H1 (cell line): Measurements from ENCODE around the gene TSPAN9. TPM values are rescaled to one million over a fixed set of nuclear protein-coding genes. Genes with fewer than 3 reads are reported as not detected.

ENCODE experiments used
- CTCF ChIA-PET: fragments of 300-600 bp; sonication (Branson Sonifier 250); formaldehyde crosslinking; loops from one replicate; lab custom pipeline; 2021; ENCODE audit not compliant: partially characterized antibody; lab: Charles Lee
- POLR2A ChIA-PET: fragments of 300-600 bp; sonication (Branson Sonifier 250); formaldehyde crosslinking; loops from one replicate; lab custom pipeline; 2021; ENCODE audit warnings: inconsistent platforms; ENCODE audit not compliant: partially characterized antibody; lab: Charles Lee
- DNase-seq, 2 experiments: peaks; one replicate each; pipeline versions ENCODE4 v3.0.0 to v3.0.0-alpha.2; 2010 to 2022; ENCODE audit warnings: low spot score in 2 of 2, low read depth in 1 of 2, mixed read lengths in 1 of 2
- FAIRE-seq: peaks from 2 replicates; lab custom pipeline; 2011; peaks lifted over from hg19 to GRCh38; lab: Jason Lieb, UNC
- H2AFZ ChIP-seq: 2 replicates; pipeline ENCODE4 v1.8.1; 2012; ENCODE audit warnings: low read length, inconsistent platforms
- H2AK5ac ChIP-seq: 2 replicates; pipeline ENCODE4 v1.6.1; 2013; ENCODE audit warnings: low read depth, low read length
- H2BK120ac ChIP-seq: replicated peaks from 2 replicates; pipeline ENCODE3; 2013; ENCODE audit warnings: low read depth, low read length, inconsistent platforms
- H2BK12ac ChIP-seq: 2 replicates; pipeline ENCODE4 v1.6.1; 2013; ENCODE audit warnings: low read depth, low read length
- H2BK15ac ChIP-seq: 2 replicates; pipeline ENCODE4 v1.6.1; 2013; ENCODE audit warnings: low read length
- H2BK20ac ChIP-seq: 2 replicates; pipeline ENCODE4 v1.6.1; 2013; ENCODE audit warnings: low read length
- H2BK5ac ChIP-seq: 2 replicates; pipeline ENCODE4 v1.6.1; 2013; ENCODE audit warnings: low read depth, low read length
- H3K14ac ChIP-seq: 2 replicates; pipeline ENCODE4 v1.6.1; 2013; ENCODE audit warnings: inconsistent platforms; ENCODE audit not compliant: insufficient read length
- H3K18ac ChIP-seq: 2 replicates; pipeline ENCODE4 v1.6.1; 2013; ENCODE audit warnings: low read length; ENCODE audit errors: extremely low read depth
- H3K23ac ChIP-seq: 2 replicates; pipeline ENCODE4 v1.6.1; 2013; ENCODE audit warnings: inconsistent platforms; ENCODE audit not compliant: insufficient read length
- H3K23me2 ChIP-seq: 2 replicates; pipeline ENCODE4 v1.6.1; 2013; ENCODE audit warnings: low read depth, low read length
- H3K27ac ChIP-seq: 2 replicates; pipeline ENCODE4 v1.6.1; 2011; ENCODE audit warnings: low read depth, low read length, inconsistent platforms
- H3K27me3 ChIP-seq, 4 experiments: replicated peaks in 1 of 4; 1 replicate in 1 of 4; 2 replicates in 3 of 4; pipeline versions ENCODE4 v1.6.1 to v1.8.1; 2011 to 2013; ENCODE audit warnings: low read length in 3 of 4, mild to moderate bottlenecking in 3 of 4, inconsistent platforms in 2 of 4, mixed read lengths in 2 of 4, moderate library complexity in 1 of 4; ENCODE audit not compliant: control insufficient read depth in 3 of 4, insufficient read depth in 3 of 4; ENCODE audit errors: extremely low read depth in 1 of 4
- H3K36me3 ChIP-seq, 4 experiments: 2 replicates each; pipeline versions ENCODE4 v1.6.1 to v1.8.1; 2011 to 2013; ENCODE audit warnings: mild to moderate bottlenecking in 4 of 4, low read length in 3 of 4, moderate library complexity in 2 of 4, control low read depth in 1 of 4, inconsistent platforms in 1 of 4; ENCODE audit not compliant: insufficient read depth in 4 of 4, control insufficient read depth in 2 of 4
- H3K4ac ChIP-seq: replicated peaks from 2 replicates; pipeline ENCODE3; 2013; ENCODE audit warnings: low read length, low read depth, mixed read lengths, inconsistent platforms; ENCODE audit not compliant: insufficient read length
- H3K4me1 ChIP-seq, 4 experiments: replicated peaks in 1 of 4; 1 replicate in 1 of 4; 2 replicates in 3 of 4; pipeline versions ENCODE4 v1.6.1 to v1.8.1; 2011 to 2013; ENCODE audit warnings: low read length in 3 of 4, inconsistent platforms in 2 of 4, mixed read lengths in 1 of 4; ENCODE audit not compliant: insufficient read depth in 4 of 4, control insufficient read depth in 3 of 4
- H3K4me2 ChIP-seq, 2 experiments: 2 replicates each; pipeline versions ENCODE4 v1.6.1 to v1.8.1; 2011 to 2013; ENCODE audit warnings: low read depth in 2 of 2, low read length in 2 of 2, control low read depth in 1 of 2, inconsistent platforms in 1 of 2, mild to moderate bottlenecking in 1 of 2; ENCODE audit not compliant: insufficient read depth in 1 of 2
- H3K4me3 ChIP-seq, 4 experiments: fragments of 200-600, 300-600 bp in 1 of 4; sonication (generic), shearing (Covaris generic), sonication (Bioruptor Twin) in 1 of 4; 2 replicates each; pipeline versions ENCODE4 v1.5.1 to v1.8.1; 2011 to 2016; ENCODE audit warnings: low read length in 4 of 4, low read depth in 3 of 4, control low read depth in 2 of 4, inconsistent platforms in 2 of 4, mild to moderate bottlenecking in 2 of 4, mixed read lengths in 1 of 4, moderate library complexity in 1 of 4; ENCODE audit not compliant: insufficient read depth in 2 of 4; ENCODE audit errors: extremely low read depth in 1 of 4
- H3K56ac ChIP-seq: replicated peaks from 2 replicates; pipeline ENCODE3; 2013; ENCODE audit warnings: low read depth, mild to moderate bottlenecking, mixed read lengths, low read length, inconsistent platforms; ENCODE audit not compliant: insufficient read length
- H3K79me1 ChIP-seq: 2 replicates; pipeline ENCODE4 v1.6.1; 2013; ENCODE audit warnings: low read depth, low read length, control low read depth
- H3K79me2 ChIP-seq, 2 experiments: 2 replicates each; pipeline versions ENCODE4 v1.6.1 to v1.8.1; 2012 to 2013; ENCODE audit warnings: low read length in 2 of 2, mild to moderate bottlenecking in 2 of 2, inconsistent platforms in 1 of 2; ENCODE audit not compliant: insufficient read depth in 2 of 2, control insufficient read depth in 1 of 2
- H3K9ac ChIP-seq, 4 experiments: replicated peaks in 1 of 4; 1 replicate in 1 of 4; 2 replicates in 3 of 4; pipeline versions ENCODE4 v1.6.1 to v1.8.1; 2011 to 2013; ENCODE audit warnings: low read depth in 3 of 4, low read length in 3 of 4, control low read depth in 2 of 4, mild to moderate bottlenecking in 2 of 4, moderate library complexity in 2 of 4, inconsistent platforms in 1 of 4; ENCODE audit errors: extremely low read depth in 1 of 4
- H3K9me3 ChIP-seq, 2 experiments: 2 replicates each; pipeline versions ENCODE4 v1.6.1 to v1.8.1; 2012 to 2013; ENCODE audit warnings: mild to moderate bottlenecking in 2 of 2, moderate library complexity in 2 of 2, control low read depth in 1 of 2, inconsistent platforms in 1 of 2, low read depth in 1 of 2, low read length in 1 of 2, mixed read lengths in 1 of 2; ENCODE audit not compliant: insufficient read depth in 2 of 2
- H4K20me1 ChIP-seq, 2 experiments: replicated peaks in 1 of 2; 2 replicates each; pipeline versions ENCODE3 to v1.8.1; 2011 to 2013; ENCODE audit warnings: inconsistent platforms in 2 of 2, low read length in 2 of 2, mild to moderate bottlenecking in 1 of 2; ENCODE audit not compliant: insufficient read depth in 2 of 2, control insufficient read depth in 1 of 2
- H4K5ac ChIP-seq: 2 replicates; pipeline ENCODE4 v1.6.1; 2013; ENCODE audit warnings: low read length, low read depth, mixed read lengths, inconsistent platforms; ENCODE audit not compliant: insufficient read length
- H4K8ac ChIP-seq: 2 replicates; pipeline ENCODE4 v1.8.0; 2013; ENCODE audit warnings: mild to moderate bottlenecking, moderate library complexity, low read length, inconsistent platforms; ENCODE audit not compliant: insufficient read depth; ENCODE audit errors: extremely low read depth
- H4K91ac ChIP-seq: replicated peaks from 2 replicates; pipeline ENCODE3; 2013; ENCODE audit warnings: low read length, mixed read lengths, inconsistent platforms; ENCODE audit not compliant: insufficient read length
- CBX5 ChIP-seq: fragments of 300-800, 300-1000 bp; sonication (generic); IDR thresholded peaks from 2 replicates; pipeline ENCODE4 v1.7.1; 2016; ENCODE audit warnings: antibody characterized with exemption, low read length, low read depth
- CBX8 ChIP-seq: fragments of 300-800, 300-1000 bp; sonication (generic); IDR thresholded peaks from 2 replicates; pipeline ENCODE4 v1.7.1; 2016; ENCODE audit warnings: low read depth, low read length, borderline replicate concordance
- CHD1 ChIP-seq: IDR thresholded peaks from 2 replicates; pipeline ENCODE4 v1.6.1; 2012; ENCODE audit warnings: low read depth, low read length, improper control_type of control experiment
- CREB1 ChIP-seq: IDR thresholded peaks from 2 replicates; pipeline ENCODE4 v1.6.1; 2012; ENCODE audit warnings: inconsistent platforms
- EZH2 ChIP-seq: fragments of 200-600 bp; sonication (generic); IDR thresholded peaks from 2 replicates; pipeline ENCODE4 v1.7.1; 2012; ENCODE audit warnings: low read depth, mild to moderate bottlenecking, moderate library complexity, low read length, inconsistent platforms; ENCODE audit not compliant: severe bottlenecking
- JUN ChIP-seq: IDR thresholded peaks from 2 replicates; pipeline ENCODE4 v1.6.1; 2011; ENCODE audit warnings: low read depth, mild to moderate bottlenecking, improper control_type of control experiment, low read length
- KDM4A ChIP-seq: IDR thresholded peaks from one replicate; pipeline ENCODE4 v1.7.1; 2012; ENCODE audit warnings: low read depth, mild to moderate bottlenecking, moderate library complexity, low read length, inconsistent platforms; ENCODE audit not compliant: severe bottlenecking
- POU5F1 ChIP-seq: IDR thresholded peaks from 2 replicates; pipeline ENCODE4 v1.6.1; 2011; ENCODE audit warnings: low read depth, mild to moderate bottlenecking, low read length, moderate library complexity
- RNF2 ChIP-seq: fragments of 200-900, 300-1000 bp; sonication (generic); IDR thresholded peaks from 2 replicates; pipeline ENCODE4 v1.7.1; 2016; ENCODE audit warnings: borderline replicate concordance, low read depth, mild to moderate bottlenecking, antibody characterized with exemption, low read length; ENCODE audit not compliant: poor library complexity, severe bottlenecking; ENCODE audit errors: missing control alignments
- SP1 ChIP-seq: IDR thresholded peaks from 2 replicates; pipeline ENCODE4 v1.6.1; 2011; ENCODE audit warnings: low read depth, low read length
- SRF ChIP-seq: IDR thresholded peaks from 2 replicates; pipeline ENCODE4 v1.6.1; 2011; ENCODE audit warnings: mild to moderate bottlenecking, low read depth, low read length, moderate library complexity
- TCF12 ChIP-seq: IDR thresholded peaks from 2 replicates; pipeline ENCODE4 v1.6.1; 2011; ENCODE audit warnings: low read depth, mild to moderate bottlenecking, low read length
- USF2 ChIP-seq: IDR thresholded peaks from 2 replicates; pipeline ENCODE4 v1.6.1; 2011; ENCODE audit warnings: low read length, improper control_type of control experiment
- YY1 ChIP-seq: IDR thresholded peaks from 2 replicates; pipeline ENCODE4 v1.6.1; 2011; ENCODE audit warnings: low read depth, mild to moderate bottlenecking, low read length
- WGBS, 2 experiments: shearing (Covaris generic) in 1 of 2; methylation state at CpG; one replicate each; pipeline versions ENCODE4 v1.1.6 to v1.1.7; 2013 to 2015; ENCODE audit warnings: low lambda C conversion rate in 2 of 2, mixed read lengths in 2 of 2, inconsistent platforms in 1 of 2, low coverage in 1 of 2, missing lambda C conversion rate in 1 of 2; ENCODE audit not compliant: insufficient replicate concordance in 2 of 2, insufficient coverage in 1 of 2, insufficient read length in 1 of 2; ENCODE audit errors: extremely low coverage in 1 of 2, missing lambda C conversion rate in 1 of 2; 5-methylcytosine and 5-hydroxymethylcytosine counted together
- polyA plus RNA-seq, 7 experiments: library from polyadenylated mRNA; depleted of rRNA in 3 of 7; stranded (reverse) in 5 of 7; unstranded in 2 of 7; fragments of >200 nt in 5 of 7; fragments of 200-250 nt in 2 of 7; gene quantifications; 1 replicate in 5 of 7; 2 replicates in 1 of 7; 4 replicates in 1 of 7; pipeline versions ENCODE4 v1.2.1 to v1.2.3, GENCODE V29; 2011 to 2013; ENCODE audit warnings: missing spikeins in 2 of 7, mixed read lengths in 2 of 7
- total RNA-seq: library from RNA; stranded (reverse); fragmentation: NEBNext Ultra II Directional; extraction: Animal tissue kit (Norgen Biotek cat#: 25700); gene quantifications from 2 replicates; pipeline ENCODE4 v1.2.1, GENCODE V29; 2021

TSPAN9 gene
- total and polyA plus RNA-seq, 2 of the 8 experiments (the other 6 are each of a cell fraction or from before 2014, with no cell fraction given), result 11.5 to 29.1 TPM

GRCh38 chr12:3098436-3098835 lies 21.3 kb downstream of the TSPAN9 start:
- H2BK120ac ChIP-seq, result no peak overlapping the region
- no peaks in the 10 kb centered on the region; a peak in 1 of 7 replicates for H3K4me1 ChIP-seq
- no peak overlapping the region for H3K27ac ChIP-seq
- H3K79me2 ChIP-seq, result no peaks in the 10 kb centered on the region
- no peak overlapping the region for H3K14ac ChIP-seq
- H3K79me1 ChIP-seq, result no peaks in the 10 kb centered on the region
- POLR2A ChIA-PET, result interaction anchor here (0.7 kb wide), 1 partner anchor 18 kb away, joined by 4 read pairs; no protein-coding TSS in a partner anchor
- no peak overlapping the region for H3K56ac ChIP-seq
- H3K9ac ChIP-seq, result no peak overlapping the region
- H3K27me3 ChIP-seq, result no peaks in the 10 kb centered on the region
- no peak overlapping the region for H2BK12ac ChIP-seq
- no peak for DNase-seq
- H3K4me2 ChIP-seq, result no peak overlapping the region
- H4K5ac ChIP-seq, result no peak overlapping the region
- no peak overlapping the region for H3K18ac ChIP-seq
- no peak overlapping the region for H2AFZ ChIP-seq
- no peak overlapping the region for H2BK20ac ChIP-seq
- no peak overlapping the region for H2BK15ac ChIP-seq
- no peak overlapping the region; the same call in 1 of the 2 replicates for H4K8ac ChIP-seq
- H4K91ac ChIP-seq, result no peak overlapping the region
- no peaks in the 10 kb centered on the region for H3K36me3 ChIP-seq
- H3K23me2 ChIP-seq, result no peaks in the 10 kb centered on the region
- FAIRE-seq, result no peak
- no peak overlapping the region for H2AK5ac ChIP-seq
- H3K9me3 ChIP-seq, result peaks cover 5 to 7% of the 10 kb centered on the region in 2 experiments; a peak in 3 of 4 replicates
- WGBS, 2 experiments, result 76% methylated on average over 5 of the region's 5 CpGs; no CpG with 5 or more reads in 1 of the 2 experiments
- CTCF ChIA-PET, result interaction anchor here (1.1 to 1.7 kb wide), 4 partner anchors 14 to 107 kb away, joined by 3 to 5 read pairs (median 4); no protein-coding TSS in a partner anchor
- H2BK5ac ChIP-seq, result no peak overlapping the region
- no peak overlapping the region for H3K4me3 ChIP-seq
- H3K4ac ChIP-seq, result no peak overlapping the region
- H4K20me1 ChIP-seq, result no peaks in the 10 kb centered on the region
- H3K23ac ChIP-seq, result no peak overlapping the region
- TF ChIP-seq CBX5, result no peak
- TF ChIP-seq CBX8, result no peak
- TF ChIP-seq SP1, result no peak
- no peak for TF ChIP-seq CHD1
- no peak for TF ChIP-seq EZH2
- no peak for TF ChIP-seq POU5F1
- no peak for TF ChIP-seq TCF12
- TF ChIP-seq RNF2, result no peak
- TF ChIP-seq JUN, result no peak
- TF ChIP-seq KDM4A, result no peak
- TF ChIP-seq CREB1, result no peak
- TF ChIP-seq SRF, result no peak
- TF ChIP-seq YY1, result no peak
- no peak for TF ChIP-seq USF2
